Lower leg skin (tissue), 3 donors: ENCODE data around the gene MTHFD1L.

Experiments used
- POLR2A ChIP-seq, 2 donors: fragments of 450-650 bp; IDR thresholded peaks; one replicate each; pipeline ENCODE4 v1.6.1; 2016 to 2017; ENCODE audit warnings: antibody characterized with exemption in 2 of 2, mild to moderate bottlenecking in 1 of 2, moderate library complexity in 1 of 2
- TF ChIP-seq, protein P1 (sequence below), 3 donors: fragments of 450-650 bp; IDR thresholded peaks; one replicate each; pipeline ENCODE4 v1.5.1; 2016; ENCODE audit warnings: antibody characterized with exemption in 3 of 3, mild to moderate bottlenecking in 3 of 3, moderate library complexity in 2 of 3

- TF ChIP-seq, protein P1, sequence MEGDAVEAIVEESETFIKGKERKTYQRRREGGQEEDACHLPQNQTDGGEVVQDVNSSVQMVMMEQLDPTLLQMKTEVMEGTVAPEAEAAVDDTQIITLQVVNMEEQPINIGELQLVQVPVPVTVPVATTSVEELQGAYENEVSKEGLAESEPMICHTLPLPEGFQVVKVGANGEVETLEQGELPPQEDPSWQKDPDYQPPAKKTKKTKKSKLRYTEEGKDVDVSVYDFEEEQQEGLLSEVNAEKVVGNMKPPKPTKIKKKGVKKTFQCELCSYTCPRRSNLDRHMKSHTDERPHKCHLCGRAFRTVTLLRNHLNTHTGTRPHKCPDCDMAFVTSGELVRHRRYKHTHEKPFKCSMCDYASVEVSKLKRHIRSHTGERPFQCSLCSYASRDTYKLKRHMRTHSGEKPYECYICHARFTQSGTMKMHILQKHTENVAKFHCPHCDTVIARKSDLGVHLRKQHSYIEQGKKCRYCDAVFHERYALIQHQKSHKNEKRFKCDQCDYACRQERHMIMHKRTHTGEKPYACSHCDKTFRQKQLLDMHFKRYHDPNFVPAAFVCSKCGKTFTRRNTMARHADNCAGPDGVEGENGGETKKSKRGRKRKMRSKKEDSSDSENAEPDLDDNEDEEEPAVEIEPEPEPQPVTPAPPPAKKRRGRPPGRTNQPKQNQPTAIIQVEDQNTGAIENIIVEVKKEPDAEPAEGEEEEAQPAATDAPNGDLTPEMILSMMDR (IDR thresholded peaks at IDR 0.05): no peak
- no peak for TF ChIP-seq POLR2A (IDR thresholded peaks at IDR 0.05)
Measured at GRCh38 chr6:150895928-150896632, 30.6 kb downstream of the MTHFD1L start.
